HG03342 (cell line): ENCODE results near the gene SERPINB5.

Experiments
- ATAC-seq: cut with Tn5 transposase; IDR thresholded peaks from one replicate; pipeline ENCODE4 v1.9.1; 2021; ENCODE audit warnings: mild to moderate bottlenecking, moderate library complexity; ENCODE audit not compliant: unreplicated experiment

Gene SERPINB5

DNA sequence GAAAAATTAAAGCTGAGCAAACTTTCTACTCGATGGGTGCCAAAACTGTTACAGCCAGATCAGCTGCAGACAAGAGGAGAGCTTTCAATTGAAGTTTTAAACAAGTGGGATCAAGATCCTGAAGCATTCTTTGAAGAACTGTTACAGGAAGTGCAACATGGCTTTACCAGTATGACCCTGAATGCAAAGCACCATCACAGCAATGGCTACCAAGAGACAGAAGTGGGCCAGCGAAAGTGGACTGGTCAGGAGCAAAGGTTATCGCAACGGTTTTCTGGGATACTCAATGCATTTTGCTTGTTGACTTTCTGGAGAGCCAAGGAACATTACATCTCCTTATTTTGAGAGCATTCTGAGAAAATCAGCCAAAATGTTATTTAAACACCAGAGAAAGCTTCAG is 9.1 kb upstream of the SERPINB5 start:
- no peak for ATAC-seq

DNA sequence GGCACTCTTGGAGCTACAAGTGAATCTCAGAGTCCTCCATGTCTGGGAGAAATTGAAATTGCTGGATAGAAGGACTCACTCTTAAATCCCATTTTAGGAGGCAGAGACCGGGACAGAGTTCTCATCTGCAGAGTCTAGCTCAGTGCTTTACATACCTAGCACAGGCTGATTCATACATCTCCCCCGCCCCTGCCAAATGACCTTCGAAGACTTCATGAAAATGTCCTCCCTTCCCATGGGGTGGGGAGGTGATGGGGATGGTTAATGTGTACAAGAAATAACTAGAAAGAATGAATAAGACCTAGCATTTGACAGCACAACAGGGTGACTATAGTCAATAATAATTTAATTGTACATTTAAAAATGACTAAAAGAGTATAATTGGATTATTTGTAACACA is 8.2 kb upstream of the SERPINB5 start:
- ATAC-seq: no peak

DNA sequence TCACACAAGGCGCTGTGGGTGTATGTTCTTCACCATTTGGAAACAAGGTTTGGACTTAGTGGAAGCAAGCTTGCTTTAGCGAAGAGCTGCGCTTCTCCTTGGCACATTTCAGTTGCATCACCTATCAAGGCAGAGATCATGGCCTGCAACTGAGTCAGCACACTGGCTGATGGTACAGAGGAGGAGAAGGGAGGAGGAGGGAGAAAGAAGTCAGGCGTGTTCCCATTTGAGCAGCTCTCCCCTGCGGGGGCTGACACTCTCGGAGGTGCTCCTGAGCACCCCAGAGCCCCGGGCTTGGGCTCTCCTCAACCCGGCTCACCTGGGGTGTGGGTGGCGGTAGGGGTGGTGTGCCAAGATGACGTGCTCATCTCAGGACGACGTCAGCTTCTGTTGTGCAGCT is 6.0 kb upstream of the SERPINB5 start:
- no peak for ATAC-seq

DNA sequence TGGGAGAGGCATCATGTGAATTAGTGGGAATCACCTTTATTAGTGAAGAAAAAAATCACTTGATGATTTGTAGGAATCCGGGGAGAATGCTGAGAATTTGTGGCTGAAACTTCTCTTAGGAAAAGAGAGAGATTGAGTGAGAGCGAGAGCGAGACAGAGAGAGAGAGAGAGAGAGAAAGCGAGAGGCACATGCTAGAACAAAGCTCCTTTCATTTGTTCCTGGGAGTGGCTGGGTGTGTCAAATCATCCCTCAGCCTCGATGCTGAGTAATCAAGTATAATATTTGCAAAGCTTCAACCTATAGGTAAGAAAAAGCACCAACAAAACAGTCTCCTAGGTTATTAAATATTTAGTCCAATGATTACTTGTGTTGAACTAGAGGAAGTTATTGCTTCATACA is 4.4 kb upstream of the SERPINB5 start:
- ATAC-seq: no peak

DNA sequence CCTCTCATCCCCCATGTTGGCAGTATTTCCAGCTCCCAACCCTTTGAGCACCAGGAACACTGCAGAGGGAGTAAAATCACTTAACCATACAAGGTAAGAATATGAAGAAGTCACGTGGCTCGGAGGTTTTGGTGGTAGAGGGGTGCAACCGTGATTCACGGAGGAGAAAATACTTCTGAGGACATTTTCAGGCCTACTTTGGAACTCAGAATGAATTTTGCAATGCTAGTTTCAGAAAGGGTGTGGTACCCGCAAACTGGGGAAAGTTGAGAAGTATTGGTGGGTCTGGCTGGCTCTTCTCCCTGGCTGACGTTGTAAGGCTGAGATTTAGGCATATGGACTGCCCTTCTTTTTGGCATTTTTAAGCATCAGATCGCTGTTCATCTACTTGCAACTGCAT is 442 bp downstream of the SERPINB5 start:
- ATAC-seq: no peak

DNA sequence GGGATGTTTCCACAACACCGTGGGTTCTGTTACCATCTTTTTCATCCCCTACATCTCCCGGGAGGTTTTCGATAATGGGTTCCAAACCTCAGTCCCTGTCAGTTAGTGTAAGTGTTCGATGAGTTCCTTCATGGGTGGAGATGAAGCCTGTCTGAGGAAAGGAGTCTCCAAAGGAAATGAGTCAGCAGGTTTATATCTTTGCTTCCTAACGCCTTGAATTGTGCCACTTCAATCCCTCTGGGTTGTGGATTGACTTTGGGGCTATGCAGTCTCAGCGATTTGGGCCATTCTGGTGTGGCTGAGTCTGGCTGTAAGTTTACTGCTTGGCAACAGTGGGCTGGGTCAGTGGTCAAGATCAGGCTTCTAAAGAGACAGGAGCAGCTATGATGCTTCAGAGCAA is 1.2 kb downstream of the SERPINB5 start:
- no peak for ATAC-seq

DNA sequence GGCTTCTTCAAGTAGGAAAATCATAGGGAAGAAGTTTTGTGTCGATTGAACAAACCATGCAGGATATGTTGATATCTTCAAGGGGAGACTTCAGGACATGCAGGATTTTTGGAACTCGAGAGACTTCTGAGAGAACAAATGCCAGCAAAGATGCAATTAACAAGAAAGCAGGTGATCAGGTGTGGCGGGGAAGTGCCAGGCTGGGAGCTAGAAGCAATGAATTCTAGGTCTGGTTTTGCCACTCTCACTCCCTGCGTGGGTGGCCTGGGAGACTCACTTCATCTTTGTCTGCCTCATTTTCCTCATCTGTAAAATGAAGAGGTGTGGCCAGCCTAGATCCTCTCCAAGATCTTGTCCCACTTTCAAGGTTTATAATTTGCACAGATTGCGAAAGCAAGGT is 3.1 kb downstream of the SERPINB5 start:
- no peak for ATAC-seq

DNA sequence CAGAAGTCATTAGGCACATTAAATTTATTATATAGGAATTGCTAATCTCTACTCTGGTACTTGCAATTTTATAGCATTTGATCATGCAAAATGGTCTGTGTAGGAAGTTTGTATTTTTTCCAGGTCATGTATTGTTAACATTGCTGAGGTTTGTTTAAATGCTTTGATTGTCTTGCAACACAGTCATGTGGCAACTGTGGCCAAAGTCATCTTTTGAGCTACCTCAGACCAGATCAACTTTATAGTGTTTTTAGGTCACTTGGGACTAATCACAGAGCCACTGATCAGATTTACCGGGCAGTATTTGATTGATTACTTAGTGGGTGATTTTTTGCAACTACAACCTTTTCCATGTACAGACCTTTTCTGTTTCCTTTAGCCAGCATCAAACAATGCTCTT is 3.7 kb downstream of the SERPINB5 start:
- no peak for ATAC-seq

DNA sequence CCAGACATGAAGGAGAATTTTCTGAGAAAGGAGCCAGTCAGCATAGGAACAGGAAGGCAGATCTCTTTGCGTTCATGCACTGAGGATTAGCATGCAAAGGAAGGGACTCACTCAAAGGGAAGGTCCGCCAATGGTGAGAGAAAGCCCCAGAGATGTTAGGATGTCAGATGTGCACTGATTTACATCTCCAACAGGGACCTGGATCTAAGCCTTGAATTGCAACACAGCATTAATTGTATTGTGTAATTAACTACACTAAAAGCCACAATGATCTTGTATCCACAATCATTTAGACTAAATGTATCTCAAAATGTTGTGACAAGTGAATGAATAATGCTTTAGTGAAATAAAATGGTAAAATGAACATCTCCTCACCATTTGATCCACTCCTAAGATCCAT is 4.2 kb downstream of the SERPINB5 start:
- ATAC-seq: no peak

DNA sequence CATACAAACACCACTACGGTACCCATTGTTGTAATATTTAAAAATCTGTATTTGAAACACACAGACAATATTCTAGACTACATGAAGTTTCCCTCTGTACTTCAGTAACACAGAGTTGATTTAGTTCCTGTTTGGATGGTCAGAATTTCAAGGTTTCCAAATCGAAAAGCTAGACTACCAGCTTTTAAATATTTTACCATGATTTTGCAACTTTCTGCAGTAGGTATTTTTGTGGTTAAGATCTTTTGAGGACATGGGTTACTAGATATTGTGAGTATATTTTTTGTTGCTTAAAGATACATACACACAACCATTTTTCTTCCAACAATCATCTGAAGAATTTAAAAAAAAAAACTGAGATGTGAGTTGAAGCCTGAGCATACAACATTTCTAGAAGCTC is 10.9 kb downstream of the SERPINB5 start:
- ATAC-seq: no peak

DNA sequence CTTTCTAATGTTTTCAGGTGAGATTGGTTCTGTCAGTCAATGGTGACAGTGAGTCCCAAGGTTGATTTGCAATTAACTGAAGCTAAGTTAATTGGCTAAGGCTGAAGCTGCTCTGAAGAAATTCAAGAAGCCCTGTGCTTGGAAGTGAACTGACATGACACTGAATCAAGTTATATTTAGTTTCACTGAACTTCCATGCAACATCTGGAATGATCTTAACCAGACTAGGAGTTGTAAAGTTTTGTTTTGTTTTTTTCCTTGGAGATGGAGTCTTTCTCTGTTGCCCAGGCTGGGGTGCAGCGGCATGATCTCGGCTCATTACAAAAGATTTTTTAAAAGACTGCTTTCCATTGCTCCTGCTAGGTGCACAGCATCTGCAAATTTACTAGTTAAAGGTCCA is 11.4 kb downstream of the SERPINB5 start:
- no peak for ATAC-seq

DNA sequence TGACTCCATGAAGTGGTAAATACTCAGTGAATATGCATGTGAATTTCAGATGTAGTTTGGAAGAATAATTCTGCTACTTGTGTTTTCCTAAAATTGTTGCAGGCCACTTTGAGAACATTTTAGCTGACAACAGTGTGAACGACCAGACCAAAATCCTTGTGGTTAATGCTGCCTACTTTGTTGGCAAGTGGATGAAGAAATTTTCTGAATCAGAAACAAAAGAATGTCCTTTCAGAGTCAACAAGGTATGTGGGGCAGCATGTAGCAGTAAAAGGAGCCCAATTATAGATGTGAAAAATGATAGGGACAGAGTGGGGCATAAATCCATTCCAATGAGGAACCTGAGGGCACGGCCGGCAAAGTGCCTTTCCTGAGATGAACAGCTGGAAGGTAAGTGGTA is 16.1 kb downstream of the SERPINB5 start:
- no peak for ATAC-seq

DNA sequence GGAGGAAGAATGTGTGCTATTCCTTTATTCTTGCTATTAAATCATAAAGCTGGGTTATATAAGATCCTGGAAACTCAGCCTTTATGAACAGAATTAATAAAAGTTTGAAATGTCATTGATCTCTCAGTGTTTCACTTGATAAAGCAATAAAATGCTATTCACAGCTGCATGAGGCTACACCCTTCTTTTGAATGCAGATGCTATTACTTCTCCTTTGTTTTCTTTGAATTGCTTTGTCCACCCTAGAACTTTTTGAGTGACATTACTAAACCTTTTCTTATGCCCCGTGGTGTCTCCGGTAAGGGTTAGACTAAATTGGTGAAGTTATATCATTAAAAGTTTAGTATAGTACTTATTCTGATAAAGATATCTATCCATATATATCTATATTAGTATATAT is 18.9 kb downstream of the SERPINB5 start:
- no peak for ATAC-seq

DNA sequence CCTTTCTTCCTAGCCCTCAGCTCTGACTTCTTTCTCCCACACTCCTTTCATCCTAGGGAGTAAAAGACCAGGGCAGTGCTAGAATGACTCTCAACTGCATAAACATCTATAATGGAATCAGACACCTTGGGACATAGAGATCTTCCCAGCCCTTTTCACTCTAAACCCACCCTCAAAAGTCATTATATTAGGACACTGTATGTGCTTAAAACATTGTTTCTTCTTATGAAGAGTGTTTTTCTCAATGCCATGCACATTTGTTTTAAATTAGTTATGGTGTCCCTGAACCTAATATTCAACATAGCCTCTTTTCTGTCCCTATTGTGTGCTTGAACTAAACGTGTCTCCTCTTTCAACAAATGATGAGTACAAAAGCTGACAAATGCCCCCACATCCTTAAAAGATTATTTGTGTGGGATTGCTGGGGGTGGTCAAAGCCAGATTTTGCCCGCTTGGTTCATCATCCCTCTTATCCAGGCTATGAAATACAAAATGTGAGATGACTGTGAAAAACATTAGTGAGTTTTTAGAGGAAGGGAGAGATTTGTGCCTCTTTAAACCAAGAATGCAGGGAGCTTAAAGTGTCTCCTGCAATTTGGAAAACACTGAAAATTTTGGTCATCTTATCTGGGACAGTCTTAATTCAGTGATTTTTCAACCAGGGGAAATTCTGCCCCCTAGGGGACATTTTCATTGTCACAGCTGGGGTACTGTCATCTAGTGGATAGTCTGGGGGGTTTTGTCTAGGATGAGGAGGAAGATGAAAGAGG is 29.0 kb downstream of the SERPINB5 start:
- no peak for ATAC-seq

DNA sequence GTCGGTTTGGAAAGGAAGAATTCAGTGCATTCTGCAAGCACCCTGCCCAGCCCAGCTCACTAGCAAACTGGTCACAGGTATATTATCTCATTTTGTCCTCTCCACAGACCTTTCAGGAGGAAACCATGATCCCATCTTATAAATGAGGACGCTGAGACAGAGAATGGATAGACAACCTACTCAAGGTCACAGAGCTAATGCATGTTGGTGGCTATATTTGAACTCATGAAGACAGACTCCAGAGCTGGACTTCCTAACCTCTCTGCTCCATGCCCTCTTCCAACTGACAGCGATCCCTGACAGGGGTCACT is 29.5 kb downstream of the SERPINB5 start:
- ATAC-seq: no peak

DNA sequence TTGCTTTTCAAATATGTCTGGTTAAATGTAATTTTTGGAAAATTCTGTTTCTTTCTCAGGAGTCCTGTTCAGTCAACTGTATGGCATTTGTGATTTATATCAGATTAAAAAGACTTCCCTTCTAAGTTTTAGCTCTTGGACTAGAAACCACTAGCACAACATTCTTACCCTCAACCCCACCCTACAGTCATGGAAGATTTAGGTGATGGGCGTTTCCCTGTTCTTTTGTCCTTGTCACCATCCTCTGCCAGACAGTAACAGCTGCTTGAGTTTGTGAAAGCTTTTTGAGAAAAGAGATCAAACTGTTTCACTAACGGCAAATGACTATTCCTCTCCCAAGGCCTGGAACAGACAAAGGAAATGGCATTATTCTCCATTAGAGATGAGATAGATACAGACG is 31.8 kb downstream of the SERPINB5 start:
- ATAC-seq: no peak

DNA sequence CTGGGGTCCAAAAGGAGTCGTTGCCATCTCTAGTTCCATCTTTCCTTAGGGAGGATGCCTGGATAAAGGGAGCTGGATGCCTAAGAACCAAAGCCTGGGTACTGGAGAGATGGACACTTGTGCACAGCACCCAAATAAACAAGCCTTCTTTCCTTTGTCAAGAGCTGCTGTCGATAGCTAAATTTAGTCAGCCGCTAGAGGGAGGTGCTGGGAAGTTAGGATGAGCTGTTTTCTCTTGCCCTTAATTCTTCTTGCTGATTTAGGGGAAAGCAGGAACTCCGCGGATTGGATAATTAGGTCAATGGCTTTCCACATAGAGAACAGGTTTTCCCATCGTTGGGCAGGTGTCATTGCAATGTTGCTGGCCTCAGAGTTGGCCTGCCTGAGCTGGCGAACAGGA is 34.5 kb downstream of the SERPINB5 start:
- ATAC-seq: no peak

DNA sequence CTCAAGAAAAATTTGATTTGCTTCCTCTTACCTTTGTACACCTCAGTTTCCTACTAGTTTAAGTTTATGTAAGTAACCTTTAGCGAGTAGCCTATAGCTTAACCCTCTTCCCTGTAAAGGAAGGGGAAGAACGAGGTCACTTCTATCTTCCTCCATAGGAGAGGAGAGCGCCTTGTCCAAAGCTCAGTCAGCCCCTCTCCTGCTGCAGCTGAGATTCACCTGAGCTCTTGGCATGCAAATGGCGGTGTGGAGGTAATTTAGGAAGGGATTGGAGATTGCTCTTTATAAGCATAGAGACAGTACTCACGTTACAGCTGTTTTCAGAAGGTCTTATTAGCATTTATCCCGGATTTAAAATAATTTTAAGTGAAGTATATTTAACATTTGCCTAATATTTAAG is 37.6 kb downstream of the SERPINB5 start:
- ATAC-seq: no peak

DNA sequence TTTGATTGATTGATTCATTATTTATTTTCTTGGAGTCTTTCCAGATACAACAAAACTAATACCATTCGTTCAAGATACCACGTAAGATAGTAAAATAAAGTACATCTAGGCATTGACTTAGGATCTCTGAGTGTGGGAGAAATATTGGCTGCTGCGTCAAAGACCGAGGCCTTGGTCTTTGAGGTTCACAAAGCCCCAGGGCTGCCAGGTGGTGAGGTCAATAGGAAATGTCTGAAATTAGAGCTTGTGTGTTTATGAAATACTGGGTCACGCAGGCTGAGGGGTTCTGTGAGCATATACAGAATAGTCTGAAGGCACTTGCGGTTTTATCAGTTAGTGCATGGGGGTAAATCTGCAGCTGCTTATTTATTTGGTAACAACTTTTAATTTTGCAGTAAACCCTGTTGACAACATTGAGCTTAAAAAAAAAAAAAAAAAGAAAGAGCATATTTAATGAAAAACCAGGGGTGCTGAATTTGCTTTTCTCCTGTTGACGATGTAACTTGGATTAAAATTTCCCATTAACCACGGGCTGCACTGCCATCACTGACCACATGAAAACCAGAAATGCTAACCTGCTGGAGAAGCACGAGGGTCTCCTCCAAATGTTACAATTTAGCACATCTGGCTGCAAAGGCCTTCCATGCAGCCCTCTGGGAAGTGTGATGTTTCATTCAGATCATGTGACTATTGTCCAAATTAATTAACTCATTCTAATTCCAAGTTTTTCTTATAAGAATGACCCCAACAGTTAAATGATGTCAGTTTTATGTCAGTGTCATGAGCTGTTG is 38.3 kb downstream of the SERPINB5 start:
- ATAC-seq: no peak

DNA sequence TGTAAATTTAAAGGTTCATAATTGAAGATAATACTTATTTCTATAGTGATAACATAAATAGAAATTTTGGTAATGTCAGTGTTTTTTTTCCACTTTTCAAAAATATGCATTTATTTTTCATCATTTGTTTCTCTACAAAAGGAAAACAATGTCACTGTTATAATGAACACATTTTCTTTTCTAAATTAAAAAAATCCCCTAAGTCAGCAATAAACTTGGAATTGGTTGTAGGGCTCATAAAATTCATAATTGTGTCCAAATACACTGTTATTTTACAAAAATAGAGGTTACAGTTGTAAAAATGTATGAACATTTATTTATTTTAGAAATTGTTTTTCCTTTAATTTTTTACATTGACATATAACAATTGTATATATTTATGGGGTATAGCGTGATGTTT is 39.0 kb downstream of the SERPINB5 start:
- no peak for ATAC-seq

DNA sequence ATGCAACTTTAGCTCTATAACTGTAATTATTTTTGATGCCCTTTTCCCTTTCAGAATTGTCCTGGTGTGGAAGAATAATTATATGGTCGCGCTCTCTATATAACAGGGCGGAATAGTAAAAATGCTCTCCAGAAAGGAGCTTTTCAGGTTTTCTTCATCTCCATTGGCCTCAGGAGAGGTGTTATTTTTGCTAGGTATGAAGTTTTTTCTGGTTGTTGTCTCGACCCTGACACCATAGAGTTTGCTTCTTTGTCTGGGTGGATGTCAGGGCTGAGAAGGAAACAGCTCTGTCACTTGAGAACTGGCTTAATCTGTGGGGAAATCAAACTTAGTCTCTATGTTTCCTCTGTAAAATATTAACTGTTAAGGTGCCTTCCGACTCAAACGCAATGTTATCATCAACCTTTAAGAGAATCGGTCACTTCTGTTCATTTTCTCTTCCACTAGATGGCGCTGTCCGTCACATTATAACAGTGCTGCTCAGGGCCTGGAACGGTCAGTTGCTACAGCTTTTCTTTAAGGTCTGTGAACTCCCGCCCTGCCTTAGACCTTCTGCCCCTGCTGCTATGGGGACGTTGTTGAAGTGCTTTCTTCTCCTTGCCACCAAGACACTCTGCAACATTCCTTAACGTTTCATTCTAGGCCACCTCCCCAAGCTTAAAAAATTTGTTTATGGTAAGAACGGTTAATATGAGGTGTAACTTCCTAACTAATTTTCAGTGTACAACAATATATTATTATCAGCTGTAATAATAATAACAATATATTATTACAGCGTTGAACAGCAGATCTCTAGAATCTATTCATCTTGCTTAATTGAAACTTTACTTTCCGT is 41.6 kb downstream of the SERPINB5 start:
- ATAC-seq: peak; percentile 91
